Measurements from ENCODE around the gene TPK1.

The TPK1 gene

GRCh38 chr7:144835155-144835611 is 670 bp downstream of the TPK1 start:
- H3K4me3 Mint-ChIP-seq, result peak overlapping the region; percentile 98
- H3K27me3 Mint-ChIP-seq, result no peaks in the 10 kb centered on the region
- H3K27ac Mint-ChIP-seq, result peak overlapping the region; percentile 98
- H3K9me3 Mint-ChIP-seq, result peaks cover 21% of the 10 kb centered on the region
- H3K36me3 Mint-ChIP-seq (ENCODE audit: low read depth), result peaks cover 11% of the 10 kb centered on the region
- H3K4me1 Mint-ChIP-seq (ENCODE audit: low read depth), result peaks cover 46% of the 10 kb centered on the region

- Mint-ChIP-seq H3K4me3 (peak overlapping the region; percentile 98), H3K4me1 (ENCODE audit: low read depth) (peaks cover 51% of the 10 kb centered on the region), H3K9me3 (peaks cover 16% of the 10 kb centered on the region), H3K36me3 (ENCODE audit: low read depth) (peaks cover 11% of the 10 kb centered on the region), H3K27me3 (no peaks in the 10 kb centered on the region), H3K27ac (peak overlapping the region; percentile 98)
Measured at GRCh38 chr7:144834641-144835144, 1.2 kb downstream of the TPK1 start.

DNA sequence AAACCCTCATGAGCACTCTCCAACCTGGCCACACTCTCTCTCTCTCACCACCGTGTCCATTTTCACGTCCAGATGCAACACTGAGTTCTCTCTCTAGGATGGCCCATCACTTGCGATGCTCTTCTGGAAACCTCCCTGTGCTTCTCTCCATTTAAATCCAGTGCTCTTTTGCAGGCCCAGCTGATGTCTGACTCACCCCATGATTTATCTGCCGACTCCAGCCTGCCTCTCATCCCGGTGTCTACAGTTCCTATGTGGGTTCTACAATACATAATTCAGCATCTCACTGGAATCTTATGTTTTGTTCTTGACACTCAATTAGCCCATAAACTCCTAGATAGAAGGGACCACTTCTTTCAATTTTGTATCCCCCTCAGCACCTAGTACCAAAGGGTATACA is 5.0 kb downstream of the TPK1 start:
- no peak overlapping the region for H3K4me3 Mint-ChIP-seq

GRCh38 chr7:144830024-144830785 is 5.6 kb downstream of the TPK1 start:
- Mint-ChIP-seq H3K4me1 (ENCODE audit: low read depth) (peaks cover 72% of the 10 kb centered on the region), H3K4me3 (no peak overlapping the region), H3K27me3 (no peaks in the 10 kb centered on the region), H3K9me3 (peaks cover 4% of the 10 kb centered on the region), H3K27ac (peak overlapping the region; percentile 79), H3K36me3 (ENCODE audit: low read depth) (peaks cover 15% of the 10 kb centered on the region)

More for the DNA sequence above, 5.0 kb downstream of the TPK1 start:
- peaks cover 14% of the 10 kb centered on the region for H3K36me3 Mint-ChIP-seq (ENCODE audit: low read depth)
- H3K27me3 Mint-ChIP-seq, result no peaks in the 10 kb centered on the region
- peak overlapping the region; percentile 47 for H3K27ac Mint-ChIP-seq
- H3K9me3 Mint-ChIP-seq, result peaks cover 4% of the 10 kb centered on the region
- H3K4me1 Mint-ChIP-seq (ENCODE audit: low read depth), result peaks cover 67% of the 10 kb centered on the region

DNA sequence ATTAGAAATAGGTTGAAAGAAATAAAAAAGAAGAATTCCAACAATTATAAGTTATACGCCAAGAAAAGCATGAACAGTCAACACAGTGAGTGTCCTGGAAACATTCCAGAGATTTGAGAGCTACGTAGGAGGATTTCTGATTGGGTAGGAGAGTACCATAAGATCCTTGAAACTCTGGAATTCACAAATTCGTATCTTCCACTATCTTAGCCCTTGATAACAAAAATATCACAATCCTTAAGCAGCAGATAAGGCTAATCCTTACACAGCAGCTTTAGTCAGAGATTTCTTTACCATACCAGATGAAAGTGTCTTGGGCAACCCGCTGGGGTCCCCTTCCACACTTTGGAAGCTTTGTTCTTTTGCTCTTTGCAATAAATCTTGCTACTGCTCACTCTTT is 8.2 kb downstream of the TPK1 start:
- H3K36me3 Mint-ChIP-seq (ENCODE audit: low read depth), result peaks cover 16% of the 10 kb centered on the region
- H3K27me3 Mint-ChIP-seq, result no peaks in the 10 kb centered on the region
- no peak overlapping the region for H3K27ac Mint-ChIP-seq
- H3K4me3 Mint-ChIP-seq, result no peak overlapping the region
- peaks cover 76% of the 10 kb centered on the region for H3K4me1 Mint-ChIP-seq (ENCODE audit: low read depth)
- peaks cover 4% of the 10 kb centered on the region for H3K9me3 Mint-ChIP-seq

GRCh38 chr7:144826208-144826607 is 9.6 kb downstream of the TPK1 start:
- Mint-ChIP-seq H3K4me1 (ENCODE audit: low read depth) (peaks cover 79% of the 10 kb centered on the region), H3K4me3 (no peak overlapping the region), H3K27me3 (no peaks in the 10 kb centered on the region), H3K9me3 (peaks cover 4% of the 10 kb centered on the region), H3K27ac (peak overlapping the region; percentile 68), H3K36me3 (ENCODE audit: low read depth) (peaks cover 16% of the 10 kb centered on the region)

- peaks cover 13% of the 10 kb centered on the region for H3K36me3 Mint-ChIP-seq (ENCODE audit: low read depth)
- peaks cover 81% of the 10 kb centered on the region for H3K4me1 Mint-ChIP-seq (ENCODE audit: low read depth)
- H3K27me3 Mint-ChIP-seq, result no peaks in the 10 kb centered on the region
- no peak overlapping the region for H3K27ac Mint-ChIP-seq
- H3K4me3 Mint-ChIP-seq, result no peak overlapping the region
- no peaks in the 10 kb centered on the region for H3K9me3 Mint-ChIP-seq
Measured at GRCh38 chr7:144824360-144824759, 11.5 kb downstream of the TPK1 start.

- no peaks in the 10 kb centered on the region for H3K27me3 Mint-ChIP-seq
- H3K4me1 Mint-ChIP-seq (ENCODE audit: low read depth), result peaks cover 93% of the 10 kb centered on the region
- H3K27ac Mint-ChIP-seq, result peak overlapping the region; percentile 83
- H3K36me3 Mint-ChIP-seq (ENCODE audit: low read depth), result peaks cover 18% of the 10 kb centered on the region
- no peaks in the 10 kb centered on the region for H3K9me3 Mint-ChIP-seq
- peak overlapping the region; percentile 5 for H3K4me3 Mint-ChIP-seq
Measured at GRCh38 chr7:144822223-144822622, 13.6 kb downstream of the TPK1 start.

DNA sequence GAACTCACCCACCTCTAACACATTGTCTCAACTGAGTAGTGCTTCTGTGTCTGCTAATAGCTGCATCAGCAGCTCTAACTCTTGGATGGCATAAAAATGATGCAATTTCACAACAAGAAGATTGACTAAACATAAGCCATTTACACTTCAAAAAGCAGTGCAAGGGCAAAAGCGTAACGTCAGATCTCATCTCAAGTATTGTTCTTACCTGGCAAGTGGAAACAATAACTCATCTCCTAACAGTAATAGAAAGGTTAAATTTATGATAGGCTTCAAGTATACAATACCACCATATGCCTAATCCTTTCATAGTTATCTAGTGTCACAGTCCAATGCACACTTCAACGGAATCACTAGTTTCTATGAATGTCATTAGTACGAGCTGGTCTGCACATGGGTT is 14.8 kb downstream of the TPK1 start:
- H3K27me3 Mint-ChIP-seq, result no peaks in the 10 kb centered on the region
- peak overlapping the region; percentile 83 for H3K27ac Mint-ChIP-seq
- peaks cover 92% of the 10 kb centered on the region for H3K4me1 Mint-ChIP-seq (ENCODE audit: low read depth)
- H3K9me3 Mint-ChIP-seq, result no peaks in the 10 kb centered on the region
- H3K36me3 Mint-ChIP-seq (ENCODE audit: low read depth), result peaks cover 22% of the 10 kb centered on the region
- H3K4me3 Mint-ChIP-seq, result peak overlapping the region; percentile 35

GRCh38 chr7:144820552-144820951 is 15.3 kb downstream of the TPK1 start:
- H3K4me3 Mint-ChIP-seq, result peak overlapping the region; percentile 14

GRCh38 chr7:144819566-144819965 is 16.3 kb downstream of the TPK1 start:
- H3K27me3 Mint-ChIP-seq, result no peaks in the 10 kb centered on the region
- no peaks in the 10 kb centered on the region for H3K9me3 Mint-ChIP-seq
- H3K4me3 Mint-ChIP-seq, result no peak overlapping the region
- H3K4me1 Mint-ChIP-seq (ENCODE audit: low read depth), result peaks cover 79% of the 10 kb centered on the region
- peaks cover 20% of the 10 kb centered on the region for H3K36me3 Mint-ChIP-seq (ENCODE audit: low read depth)
- H3K27ac Mint-ChIP-seq, result peak overlapping the region; percentile 95

More at GRCh38 chr7:144820552-144820951, 15.3 kb downstream of the TPK1 start:
- H3K9me3 Mint-ChIP-seq, result no peaks in the 10 kb centered on the region
- H3K4me1 Mint-ChIP-seq (ENCODE audit: low read depth), result peaks cover 87% of the 10 kb centered on the region
- H3K27me3 Mint-ChIP-seq, result no peaks in the 10 kb centered on the region
- H3K27ac Mint-ChIP-seq, result peak overlapping the region; percentile 83
- peaks cover 20% of the 10 kb centered on the region for H3K36me3 Mint-ChIP-seq (ENCODE audit: low read depth)

DNA sequence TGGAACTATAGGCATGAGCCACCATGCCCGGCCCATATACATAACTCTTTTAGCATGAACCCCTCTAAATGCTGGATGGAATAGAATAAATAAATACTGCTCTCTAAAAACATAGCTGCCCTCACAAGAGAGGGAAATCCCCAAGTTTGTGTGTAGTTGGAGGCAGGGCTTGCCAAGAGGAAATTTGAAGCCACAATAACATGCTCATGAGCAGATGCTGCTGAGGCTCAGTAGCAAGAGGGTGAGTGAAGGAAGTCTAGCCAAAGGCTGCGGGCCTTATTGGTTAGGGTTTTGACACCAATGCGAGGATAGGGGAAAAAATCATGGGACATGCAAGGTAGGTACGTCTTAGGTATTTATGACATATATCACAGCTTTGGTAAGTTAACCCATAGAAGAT is 17.3 kb downstream of the TPK1 start:
- peaks cover 19% of the 10 kb centered on the region for H3K36me3 Mint-ChIP-seq (ENCODE audit: low read depth)
- H3K4me1 Mint-ChIP-seq (ENCODE audit: low read depth), result peaks cover 77% of the 10 kb centered on the region
- H3K27me3 Mint-ChIP-seq, result no peaks in the 10 kb centered on the region
- no peaks in the 10 kb centered on the region for H3K9me3 Mint-ChIP-seq
- peak overlapping the region; percentile 60 for H3K4me3 Mint-ChIP-seq
- peak overlapping the region; percentile 95 for H3K27ac Mint-ChIP-seq

DNA sequence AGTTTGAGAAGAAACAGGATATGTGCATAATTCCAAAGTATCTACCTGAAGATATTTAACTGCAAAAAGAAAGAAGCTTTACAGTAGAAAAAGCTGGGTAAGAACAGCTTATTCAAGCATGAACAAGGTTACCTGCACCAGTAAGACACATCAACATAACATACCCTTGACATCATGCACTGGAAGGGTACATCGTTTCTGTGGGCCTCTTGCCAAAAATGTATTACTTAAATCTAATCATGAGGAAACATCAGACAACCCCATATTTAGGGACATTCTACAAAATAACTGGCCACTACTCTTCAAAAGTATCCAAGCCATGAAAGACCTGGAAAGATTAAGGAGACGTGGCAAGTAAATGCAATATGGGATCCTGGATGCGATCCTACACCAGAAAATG is 18.9 kb downstream of the TPK1 start:
- Mint-ChIP-seq H3K27ac (no peak overlapping the region), H3K36me3 (ENCODE audit: low read depth) (peaks cover 19% of the 10 kb centered on the region), H3K4me1 (ENCODE audit: low read depth) (peaks cover 77% of the 10 kb centered on the region), H3K4me3 (no peak overlapping the region), H3K9me3 (no peaks in the 10 kb centered on the region), H3K27me3 (no peaks in the 10 kb centered on the region)

DNA sequence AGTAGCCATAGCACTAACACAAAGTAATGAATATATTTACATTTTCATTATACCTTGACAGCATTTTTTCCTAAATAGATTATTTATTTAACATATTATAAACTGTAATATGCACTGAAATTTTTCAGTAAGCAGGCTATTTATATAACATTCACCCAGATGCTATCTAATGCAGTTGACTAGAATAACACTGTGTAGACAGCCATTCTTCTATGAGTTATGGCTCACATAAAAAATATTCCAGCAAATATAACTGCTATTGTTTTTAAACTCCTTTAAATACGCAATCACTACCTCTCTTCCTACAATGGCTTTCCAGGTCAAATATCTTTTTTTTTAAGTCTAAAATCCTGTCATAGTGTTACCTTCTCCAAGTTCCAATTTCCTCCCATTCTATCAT is 21.6 kb downstream of the TPK1 start:
- H3K27me3 Mint-ChIP-seq, result no peaks in the 10 kb centered on the region
- no peak overlapping the region for H3K4me3 Mint-ChIP-seq
- H3K36me3 Mint-ChIP-seq (ENCODE audit: low read depth), result peaks cover 15% of the 10 kb centered on the region
- no peak overlapping the region for H3K27ac Mint-ChIP-seq
- peaks cover 66% of the 10 kb centered on the region for H3K4me1 Mint-ChIP-seq (ENCODE audit: low read depth)
- H3K9me3 Mint-ChIP-seq, result no peaks in the 10 kb centered on the region

DNA sequence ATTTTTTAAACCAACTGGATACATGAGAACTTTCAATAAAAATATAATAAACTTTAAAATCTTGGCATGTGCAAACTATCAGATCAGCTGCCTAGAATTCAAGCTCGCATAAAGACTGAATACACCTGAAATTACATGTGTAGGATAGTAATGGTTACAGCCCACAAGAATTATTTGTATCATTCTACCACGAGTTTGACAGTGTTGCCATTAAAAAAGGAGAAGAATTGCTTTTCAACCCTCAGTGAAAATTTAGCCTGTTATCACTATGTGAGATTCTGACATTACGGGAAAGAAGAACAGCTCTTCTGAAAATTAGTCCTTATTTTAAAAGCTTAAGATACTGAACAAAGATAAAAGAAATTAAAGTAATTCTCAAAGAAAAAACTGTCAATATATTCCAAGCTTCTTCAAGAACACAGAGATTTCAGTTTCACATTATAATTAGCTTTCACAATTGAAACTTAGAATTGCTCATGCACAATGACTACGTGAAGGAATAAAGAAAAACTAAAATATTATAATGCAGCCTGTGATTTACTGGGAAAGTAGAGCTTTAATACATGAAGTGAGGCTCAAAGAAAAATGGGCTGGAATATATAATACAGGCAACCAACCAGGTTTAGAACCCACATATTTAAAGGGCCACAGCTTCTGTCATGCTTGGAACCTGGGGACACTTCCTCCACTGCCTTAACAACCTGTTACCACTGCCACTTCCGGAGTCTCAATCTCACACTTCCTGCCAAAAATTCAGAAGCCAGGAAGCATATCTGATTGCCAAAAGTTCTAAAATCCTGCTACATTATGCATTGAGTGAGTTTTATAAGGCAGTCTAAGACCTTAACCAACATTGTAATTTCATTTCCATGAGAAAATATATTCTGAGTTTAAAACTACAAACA is 23.2 kb downstream of the TPK1 start:
- Mint-ChIP-seq H3K4me3 (peak overlapping the region; percentile 81), H3K4me1 (ENCODE audit: low read depth) (peaks cover 66% of the 10 kb centered on the region), H3K36me3 (ENCODE audit: low read depth) (peaks cover 12% of the 10 kb centered on the region), H3K27me3 (no peaks in the 10 kb centered on the region), H3K27ac (peak overlapping the region; percentile 92), H3K9me3 (no peaks in the 10 kb centered on the region)

Data from stimulated activated naive CD8-positive, alpha-beta T cell treated with anti-CD3 and anti-CD28 coated beads, Interleukin-15, Interleukin-2, amounts not matched to agents 100 ng/mL and 50 ng/mL, for 24 hours (primary cell).